K562 (cell line): ENCODE results near the gene NBEAL1. TPM values are rescaled to one million over a fixed set of nuclear protein-coding genes. Genes with fewer than 3 reads are reported as not detected.

ENCODE experiments used
- polyA plus RNA-seq, 8 experiments: library from polyadenylated mRNA; depleted of rRNA in 4 of 8; stranded (reverse) in 5 of 8; unstranded in 3 of 8; fragments of >200 nt; fragmentation: Nextera tagmentation in 2 of 8; fragmentation: Illumina TruSeq in 1 of 8; extraction: Ambion mirVana in 2 of 8; extraction: Trizol in 1 of 8; gene quantifications; 2 replicates each; pipeline versions ENCODE4 v1.2.1 to v1.2.3, GENCODE V29; 2011 to 2014; ENCODE audit warnings: inconsistent platforms in 1 of 8, missing spikeins in 1 of 8
- small RNA-seq: library from RNA; depleted of rRNA; stranded (forward); fragments of <200 nt; gene quantifications from one replicate; pipeline ENCODE3, GENCODE V24; 2014
- total RNA-seq, 7 experiments: library from RNA; depleted of rRNA in 6 of 7; stranded (reverse); fragments of >200 nt in 6 of 7; fragmentation: Illumina TruSeq in 2 of 7; extraction: Trizol in 2 of 7; gene quantifications; 2 replicates each; pipeline versions ENCODE4 v1.2.1 to v1.2.3, GENCODE V29; 2011 to 2021; ENCODE audit warnings: low replicate concordance in 1 of 7

The NBEAL1 gene
- total and polyA plus RNA-seq, 9 of the 15 experiments (the other 6 are each of a cell fraction or from before 2014, with no cell fraction given): 2.1 to 13.5 (median 7.3) TPM

Small RNA genes within 50 kb of the gene (small RNA-seq; reads per million reads assigned to genes)
- gene AC010900.2: not detected
- not detected for gene RF00408
- gene RN7SL670P: not detected

Other genes with a start within 250 kb of the NBEAL1 start
- 1.1 and 1.7 TPM in 2 replicates for gene ICA1L, start 143.1 kb upstream of the NBEAL1 start, total RNA-seq (2014; rRNA removed)
- 1.3 and 1.8 TPM in 2 replicates for gene ICA1L, start 143.1 kb upstream of the NBEAL1 start, total RNA-seq (2014; rRNA removed; fragmentation: Illumina TruSeq; extraction: Trizol)
- gene ICA1L, start 143.1 kb upstream of the NBEAL1 start, total RNA-seq (2015; rRNA removed; fragmentation: Illumina TruSeq; extraction: Trizol): 1.1 and 2.0 TPM in 2 replicates
- gene ICA1L, start 143.1 kb upstream of the NBEAL1 start, total RNA-seq (2021): 0.74 and 1.4 TPM in 2 replicates
- 1.2 and 1.6 TPM in 2 replicates for gene ICA1L, start 143.1 kb upstream of the NBEAL1 start, polyA plus RNA-seq (2011; rRNA removed)
- 1.1 TPM in 2 replicates for gene ICA1L, start 143.1 kb upstream of the NBEAL1 start, polyA plus RNA-seq (2014; fragmentation: Illumina TruSeq; extraction: Trizol)
- under 1 TPM; 0.57 to 0.62 TPM for gene ICA1L, start 143.1 kb upstream of the NBEAL1 start, polyA plus RNA-seq (2014; fragmentation: Nextera tagmentation; extraction: Ambion mirVana)
- 0.86 and 1.7 TPM in 2 replicates for gene ICA1L, start 143.1 kb upstream of the NBEAL1 start, polyA plus RNA-seq (2014; rRNA removed)
- 109 and 119 TPM in 2 replicates for gene WDR12, start 103.2 kb upstream of the NBEAL1 start, total RNA-seq (2014; rRNA removed)
- 141 and 154 TPM in 2 replicates for gene WDR12, start 103.2 kb upstream of the NBEAL1 start, total RNA-seq (2014; rRNA removed; fragmentation: Illumina TruSeq; extraction: Trizol)
- 121 and 128 TPM in 2 replicates for gene WDR12, start 103.2 kb upstream of the NBEAL1 start, total RNA-seq (2015; rRNA removed; fragmentation: Illumina TruSeq; extraction: Trizol)
- 180 and 194 TPM in 2 replicates for gene WDR12, start 103.2 kb upstream of the NBEAL1 start, total RNA-seq (2021)
- 188 and 278 TPM in 2 replicates for gene WDR12, start 103.2 kb upstream of the NBEAL1 start, polyA plus RNA-seq (2011; rRNA removed)
- gene WDR12, start 103.2 kb upstream of the NBEAL1 start, polyA plus RNA-seq (2014; fragmentation: Illumina TruSeq; extraction: Trizol): 137 and 147 TPM in 2 replicates
- 100 to 1,000 TPM; 498 to 554 TPM for gene WDR12, start 103.2 kb upstream of the NBEAL1 start, polyA plus RNA-seq (2014; fragmentation: Nextera tagmentation; extraction: Ambion mirVana)
- gene WDR12, start 103.2 kb upstream of the NBEAL1 start, polyA plus RNA-seq (2014; rRNA removed): 171 and 174 TPM in 2 replicates
- 0.45 TPM in 2 replicates for gene CARF, start 102.6 kb upstream of the NBEAL1 start, total RNA-seq (2014; rRNA removed)
- gene CARF, start 102.6 kb upstream of the NBEAL1 start, total RNA-seq (2014; rRNA removed; fragmentation: Illumina TruSeq; extraction: Trizol): 2.0 and 2.3 TPM in 2 replicates
- 1.8 TPM in 2 replicates for gene CARF, start 102.6 kb upstream of the NBEAL1 start, total RNA-seq (2015; rRNA removed; fragmentation: Illumina TruSeq; extraction: Trizol)
- gene CARF, start 102.6 kb upstream of the NBEAL1 start, total RNA-seq (2021): 0.95 and 1.2 TPM in 2 replicates
- 4.2 and 4.6 TPM in 2 replicates for gene CARF, start 102.6 kb upstream of the NBEAL1 start, polyA plus RNA-seq (2011; rRNA removed)
- gene CARF, start 102.6 kb upstream of the NBEAL1 start, polyA plus RNA-seq (2014; fragmentation: Illumina TruSeq; extraction: Trizol): 1.3 and 1.6 TPM in 2 replicates
- gene CARF, start 102.6 kb upstream of the NBEAL1 start, polyA plus RNA-seq (2014; fragmentation: Nextera tagmentation; extraction: Ambion mirVana): under 1 TPM; 0.31 to 0.80 TPM
- 1.2 and 1.6 TPM in 2 replicates for gene CARF, start 102.6 kb upstream of the NBEAL1 start, polyA plus RNA-seq (2014; rRNA removed)
- 7.3 and 10.7 TPM in 2 replicates for gene CYP20A1, start 224.1 kb downstream of the NBEAL1 start, total RNA-seq (2014; rRNA removed)
- gene CYP20A1, start 224.1 kb downstream of the NBEAL1 start, total RNA-seq (2014; rRNA removed; fragmentation: Illumina TruSeq; extraction: Trizol): 15.6 and 16.9 TPM in 2 replicates
- 13.7 and 15.3 TPM in 2 replicates for gene CYP20A1, start 224.1 kb downstream of the NBEAL1 start, total RNA-seq (2015; rRNA removed; fragmentation: Illumina TruSeq; extraction: Trizol)
- gene CYP20A1, start 224.1 kb downstream of the NBEAL1 start, total RNA-seq (2021): 12.4 and 12.5 TPM in 2 replicates
- gene CYP20A1, start 224.1 kb downstream of the NBEAL1 start, polyA plus RNA-seq (2011; rRNA removed): 8.8 and 10.3 TPM in 2 replicates
- gene CYP20A1, start 224.1 kb downstream of the NBEAL1 start, polyA plus RNA-seq (2014; fragmentation: Illumina TruSeq; extraction: Trizol): 10.1 and 10.3 TPM in 2 replicates
- gene CYP20A1, start 224.1 kb downstream of the NBEAL1 start, polyA plus RNA-seq (2014; fragmentation: Nextera tagmentation; extraction: Ambion mirVana): 10 to 100 TPM; 27.8 to 31.7 TPM
- 11.2 and 12.1 TPM in 2 replicates for gene CYP20A1, start 224.1 kb downstream of the NBEAL1 start, polyA plus RNA-seq (2014; rRNA removed)